ENCODE data around the gene NCAPD3. TPM values are rescaled to one million over a fixed set of nuclear protein-coding genes. Genes with fewer than 3 reads are reported as not detected.

NCAPD3 gene
- total and polyA plus RNA-seq, 2 donors (not counting 3 experiments of a cell fraction or from before 2014, with no cell fraction given): 22.6 to 43.8 TPM

DNA sequence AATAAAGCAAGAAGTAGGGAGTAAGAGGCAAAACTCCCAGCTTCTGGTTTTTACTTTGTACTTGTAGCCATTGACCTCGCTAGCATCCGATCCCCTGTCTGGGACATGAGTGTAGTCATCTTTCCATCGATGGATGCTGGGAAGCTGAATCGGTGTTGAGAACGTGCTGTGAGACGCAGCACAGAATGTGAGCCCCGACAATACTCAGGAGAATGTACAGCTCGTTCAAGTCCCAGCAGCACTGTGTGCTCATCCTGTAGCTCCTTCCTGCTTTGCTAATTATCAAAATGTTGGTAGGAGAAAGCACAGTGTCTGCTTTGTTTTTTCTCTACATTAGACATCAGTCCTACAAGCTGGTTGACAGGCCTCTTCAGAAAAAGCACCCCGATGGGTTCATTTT is 98.3 kb downstream of the NCAPD3 start:
- H3K36me3 ChIP-seq (ENCODE audit: control insufficient read depth in 2 of 2, extremely low read depth in 1 of 2, insufficient read depth in 2 of 2, low read length in 2 of 2): no peaks in the 10 kb centered on the region
- H3K4me1 ChIP-seq (ENCODE audit: control insufficient read depth, extremely low read depth, insufficient read depth, low read length): peaks cover 54% of the 10 kb centered on the region
- intact Hi-C loops (cut with micrococcal nuclease): loop anchor here (1.0 kb wide), 1 partner anchor 57 kb away; no protein-coding TSS in a partner anchor
- H3K9me3 ChIP-seq (replicated peaks; ENCODE audit: control insufficient read depth, insufficient read depth, low read length): no peaks in the 10 kb centered on the region
- H3K9me1 ChIP-seq (replicated peaks; ENCODE audit: control insufficient read depth, extremely low read depth, insufficient read depth, low read length): no peaks in the 10 kb centered on the region
- DNase-seq (ENCODE audit: low read depth, low spot score) (peak; percentile 28), FAIRE-seq (no peak)
- H3K4me2 ChIP-seq (ENCODE audit: insufficient read depth, low read length): peak overlapping the region; percentile 70
- H3K4me3 ChIP-seq (replicated peaks in 1 of 3; ENCODE audit: insufficient read depth in 1 of 3, low read depth in 1 of 3, low read length in 3 of 3): peak overlapping the region in 1 of 3 experiments; percentile 50
- H3K79me2 ChIP-seq (ENCODE audit: control insufficient read depth, insufficient read depth, low read length): no peaks in the 10 kb centered on the region
- H3K27ac ChIP-seq (ENCODE audit: insufficient read depth, low read depth, low read length): peak overlapping the region; percentile 68
- ChIA-PET CTCF (interaction anchor here (1.3 to 4.1 kb wide), 4 partner anchors 14 to 91 kb away, joined by 4 to 38 read pairs (median 6); partner anchors contain the start of gene JAM3), POLR2A (no interaction called here)
- TF ChIP-seq POLR2AphosphoS5 (IDR thresholded peaks at IDR 0.05; ENCODE audit: insufficient read depth, low read depth, low read length) (no peak), MAX (IDR thresholded peaks at IDR 0.05; ENCODE audit: insufficient read depth, insufficient read length) (no peak), JUN (IDR thresholded peaks at IDR 0.05; ENCODE audit: borderline replicate concordance, insufficient read depth, insufficient read length, low read depth) (no peak), MYC (IDR thresholded peaks at IDR 0.05; ENCODE audit: low read depth, low read length) (no peak), FOS (IDR thresholded peaks at IDR 0.05; ENCODE audit: borderline replicate concordance, insufficient read depth, low read length) (no peak), GATA2 (IDR thresholded peaks at IDR 0.05; ENCODE audit: insufficient read depth, insufficient read length, low read depth, low read length) (no peak), EZH2 (IDR thresholded peaks at IDR 0.05; ENCODE audit: borderline replicate concordance, low read depth, low read length, severe bottlenecking) (no peak), CTCF (IDR thresholded peaks at IDR 0.05; ENCODE audit: extremely low read depth in 1 of 2, insufficient read depth in 1 of 2, low read depth in 1 of 2, low read length in 2 of 2) (no peak), POLR2A (IDR thresholded peaks at IDR 0.05; ENCODE audit: low read depth, low read length) (no peak)
- peak overlapping the region; percentile 50 for H3K9ac ChIP-seq (replicated peaks; ENCODE audit: extremely low read depth, insufficient read depth, low read length)
- dilution Hi-C loops (cut with MboI; ENCODE audit: extremely low pct_ligation_motif_present, low sequenced_read_pairs): no loop called here
- no peaks in the 10 kb centered on the region for H4K20me1 ChIP-seq (replicated peaks; ENCODE audit: control insufficient read depth, extremely low read depth, insufficient read depth, low read length)
- H2AFZ ChIP-seq (ENCODE audit: low read depth, low read length): no peak overlapping the region
- H3K27me3 ChIP-seq (ENCODE audit: control insufficient read depth in 2 of 2, insufficient read depth in 2 of 2, low read length in 2 of 2): no peaks in the 10 kb centered on the region
- TSS peak; percentile 7 for BruUV-seq (replicated peaks)
